ENCODE measurements around the gene SECISBP2. TPM values are rescaled to one million over a fixed set of nuclear protein-coding genes. Genes with fewer than 3 reads are reported as not detected.
"Not testable (repeated sequence)": the region's sequence is repeated elsewhere in the genome, so short reads cannot be mapped to it uniquely, and the experiment has no call there.

Gene SECISBP2
- 19.2 TPM for total RNA-seq

- ATAC-seq, result peak; percentile 98
Measured at GRCh38 chr9:89318123-89319014, at the start of gene SECISBP2. Gene SECISBP2 (plus strand): TSS chr9:89318500. CDS start chr9:89318577, 77 bp downstream.

GRCh38 chr9:89273528-89274279 lies 44.6 kb upstream of the SECISBP2 start:
- ATAC-seq, result no peak

- ATAC-seq, result no peak
Measured at GRCh38 chr9:89274838-89275237, 43.5 kb upstream of the SECISBP2 start.

- ATAC-seq, result not testable (repeated sequence)
Measured at GRCh38 chr9:89276040-89276439, 42.3 kb upstream of the SECISBP2 start.

- ATAC-seq, result no peak
Measured at GRCh38 chr9:89277043-89277442, 41.3 kb upstream of the SECISBP2 start.

- ATAC-seq, result peak; percentile 36
Measured at GRCh38 chr9:89277454-89277853, 40.8 kb upstream of the SECISBP2 start.

- ATAC-seq, result peak; percentile 52
Measured at GRCh38 chr9:89278551-89278950, 39.7 kb upstream of the SECISBP2 start.

- peak; percentile 52 for ATAC-seq
Measured at GRCh38 chr9:89278997-89279739, 39.1 kb upstream of the SECISBP2 start.

- ATAC-seq, result no peak
Measured at GRCh38 chr9:89281106-89281505, 37.2 kb upstream of the SECISBP2 start.

GRCh38 chr9:89282248-89282968 lies 35.9 kb upstream of the SECISBP2 start:
- ATAC-seq, result not testable (repeated sequence)

- ATAC-seq, result no peak
Measured at GRCh38 chr9:89284076-89284475, 34.2 kb upstream of the SECISBP2 start.

- ATAC-seq, result no peak
Measured at GRCh38 chr9:89291741-89292140, 26.6 kb upstream of the SECISBP2 start.

GRCh38 chr9:89293014-89293413 lies 25.3 kb upstream of the SECISBP2 start:
- no peak for ATAC-seq

GRCh38 chr9:89295400-89295799 lies 22.9 kb upstream of the SECISBP2 start:
- no peak for ATAC-seq

GRCh38 chr9:89301996-89302395 lies 16.3 kb upstream of the SECISBP2 start:
- ATAC-seq, result not testable (repeated sequence)

GRCh38 chr9:89304020-89304833 lies 14.1 kb upstream of the SECISBP2 start:
- ATAC-seq, result no peak

GRCh38 chr9:89304834-89305188 lies 13.5 kb upstream of the SECISBP2 start:
- no peak for ATAC-seq

GRCh38 chr9:89305868-89306267 lies 12.4 kb upstream of the SECISBP2 start:
- ATAC-seq, result no peak

GRCh38 chr9:89309166-89309565 lies 9.1 kb upstream of the SECISBP2 start:
- ATAC-seq, result no peak

GRCh38 chr9:89309608-89310474 lies 8.5 kb upstream of the SECISBP2 start:
- no peak for ATAC-seq

Measured in esophagus mucosa (tissue), 1 donor.